Thymus (tissue), 11 donors: ENCODE data around the gene TAC3. TPM values are rescaled to one million over a fixed set of nuclear protein-coding genes. Genes with fewer than 3 reads are reported as not detected.
"Not testable (repeated sequence)": the region's sequence is repeated elsewhere in the genome, so short reads cannot be mapped to it uniquely, and the experiment has no call there.

Experiments
- DNase-seq, 9 donors: peaks; one replicate each; pipeline ENCODE4 v3.0.0-alpha.2; 2013; ENCODE audit warnings: low spot score in 9 of 9, low read depth in 6 of 9, missing footprints in 1 of 9
- H3K27ac ChIP-seq, 2 donors: one replicate each; pipeline ENCODE4 v1.5.1; 2013; ENCODE audit warnings: control low read depth in 1 of 2, low read depth in 1 of 2, low read length in 1 of 2, mild to moderate bottlenecking in 1 of 2, moderate library complexity in 1 of 2
- H3K27me3 ChIP-seq, 2 donors: one replicate each; pipeline ENCODE4 v1.5.1; 2013; ENCODE audit warnings: low read length in 1 of 2; ENCODE audit not compliant: control insufficient read depth in 2 of 2, insufficient read depth in 1 of 2
- H3K36me3 ChIP-seq, 2 donors: one replicate each; pipeline ENCODE4 v1.5.1; 2013; ENCODE audit warnings: low read length in 1 of 2, mild to moderate bottlenecking in 1 of 2, moderate library complexity in 1 of 2; ENCODE audit not compliant: control insufficient read depth in 2 of 2, insufficient read depth in 2 of 2
- H3K4me1 ChIP-seq, 2 donors: one replicate each; pipeline ENCODE4 v1.5.1; 2013; ENCODE audit warnings: low read length in 2 of 2; ENCODE audit not compliant: control insufficient read depth in 2 of 2, insufficient read depth in 2 of 2
- H3K4me3 ChIP-seq, 2 donors: one replicate each; pipeline ENCODE4 v1.5.1; 2013; ENCODE audit warnings: low read length in 2 of 2, control low read depth in 1 of 2, mild to moderate bottlenecking in 1 of 2
- H3K9me3 ChIP-seq, 2 donors: one replicate each; pipeline ENCODE4 v1.5.1; 2013; ENCODE audit warnings: low read length in 1 of 2, mild to moderate bottlenecking in 1 of 2; ENCODE audit not compliant: control insufficient read depth in 2 of 2, insufficient read depth in 1 of 2
- WGBS: extraction: QIAGEN DNeasy Blood & Tissue Kit; methylation state at CpG from one replicate; pipeline ENCODE4 v1.1.7; 2013; 5-methylcytosine and 5-hydroxymethylcytosine counted together
- polyA plus RNA-seq: library from polyadenylated mRNA; stranded (reverse); fragments of 200-250 nt; gene quantifications from one replicate; pipeline ENCODE4 v1.2.3, GENCODE V29; 2013
- total RNA-seq: library from RNA; stranded (reverse); fragments of 120-200 nt; gene quantifications from one replicate; pipeline ENCODE4 v1.2.4, GENCODE V29; 2013
- donor health status: healthy.

Gene TAC3
- total and polyA plus RNA-seq, 2 donors, result 0.76 to 4.3 TPM

DNA sequence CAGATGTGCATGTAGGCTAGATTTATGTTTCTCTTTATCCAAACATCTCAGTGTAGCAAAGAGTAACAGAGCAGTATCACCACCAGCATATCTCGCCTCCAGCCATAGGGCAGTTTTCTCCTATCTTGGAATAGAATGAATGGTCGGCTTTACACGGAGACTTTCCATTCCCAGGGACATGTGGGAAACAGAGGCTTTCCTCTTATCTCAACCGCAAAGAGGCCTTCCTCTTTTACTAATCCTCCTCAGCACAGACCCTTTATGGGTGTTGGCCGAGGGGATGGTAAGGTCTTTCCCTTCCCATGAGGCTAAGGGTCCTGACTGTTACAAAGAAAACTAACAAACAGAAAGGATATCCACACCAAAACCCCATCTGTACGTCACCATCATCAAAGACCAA is 47.4 kb downstream of the TAC3 start:
- not testable (repeated sequence) for H3K27ac ChIP-seq, H3K27me3 ChIP-seq, H3K4me3 ChIP-seq, DNase-seq, H3K36me3 ChIP-seq, H3K9me3 ChIP-seq, H3K4me1 ChIP-seq
- 56% methylated on average over 6 of the region's 6 CpGs for WGBS

DNA sequence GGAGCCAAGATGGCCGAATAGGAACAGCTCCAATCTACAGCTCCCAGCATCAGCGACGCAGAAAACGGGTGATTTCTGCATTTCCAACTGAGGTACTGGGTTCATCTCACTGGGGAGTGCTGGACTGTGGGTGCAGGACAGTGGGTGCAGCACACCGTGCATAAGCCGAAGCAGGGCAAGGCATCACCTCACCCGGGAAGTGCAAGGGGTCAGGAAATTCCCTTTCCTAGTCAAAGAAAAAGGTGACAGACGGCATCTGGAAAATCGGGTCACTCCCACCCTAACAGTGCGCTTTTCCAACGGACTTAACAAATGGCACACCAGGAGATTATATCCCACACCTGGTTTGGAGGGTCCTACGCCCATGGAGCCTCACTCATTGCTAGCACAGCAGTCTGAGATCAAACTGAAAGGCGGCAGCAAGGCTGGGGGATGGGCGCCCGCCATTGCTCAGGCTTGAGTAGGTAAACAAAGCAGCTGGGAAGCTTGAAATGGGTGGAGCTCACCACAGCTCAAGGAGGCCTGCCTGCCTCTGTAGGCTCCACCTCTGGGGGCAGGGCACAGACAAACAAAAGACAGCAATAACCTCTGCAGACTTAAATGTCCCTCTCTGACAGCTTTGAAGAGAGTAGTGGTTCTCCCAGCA is 50.2 kb downstream of the TAC3 start:
- H3K4me3 ChIP-seq, H3K36me3 ChIP-seq, DNase-seq, H3K27ac ChIP-seq, H3K9me3 ChIP-seq, H3K27me3 ChIP-seq, H3K4me1 ChIP-seq: not testable (repeated sequence)
- 97% methylated on average over 15 of the region's 15 CpGs for WGBS

DNA sequence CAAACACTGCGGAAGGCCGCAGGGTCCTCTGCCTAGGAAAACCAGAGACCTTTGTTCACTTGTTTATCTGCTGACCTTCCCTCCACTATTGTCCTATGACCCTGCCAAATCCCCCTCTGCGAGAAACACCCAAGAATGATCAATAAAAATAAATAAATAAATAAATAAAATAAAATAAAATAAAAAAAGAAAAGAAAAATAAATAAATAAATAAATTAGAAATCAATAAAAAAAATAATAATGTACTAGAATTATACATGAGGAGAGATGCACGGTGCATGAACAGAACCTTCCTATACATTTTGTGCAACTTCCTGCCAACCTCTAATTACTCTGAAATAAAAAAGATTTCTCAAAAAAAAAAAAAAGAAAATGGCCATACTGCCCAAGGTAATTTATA is 51.2 kb downstream of the TAC3 start:
- not testable (repeated sequence) for H3K4me3 ChIP-seq
- WGBS, result over 99% methylated on average over 4 of the region's 4 CpGs

GRCh38 chr12:56963557-56963956 is 52.8 kb downstream of the TAC3 start:
- H3K36me3 ChIP-seq, H3K27me3 ChIP-seq, DNase-seq, H3K27ac ChIP-seq, H3K9me3 ChIP-seq, H3K4me3 ChIP-seq, H3K4me1 ChIP-seq: not testable (repeated sequence)
- WGBS, result 95% methylated on average over 10 of the region's 27 CpGs

More for the DNA sequence above, 51.2 kb downstream of the TAC3 start:
- not testable (repeated sequence) for H3K4me1 ChIP-seq, H3K27me3 ChIP-seq, DNase-seq, H3K27ac ChIP-seq, H3K9me3 ChIP-seq, H3K36me3 ChIP-seq

- WGBS, result 66% methylated on average over 4 of the region's 4 CpGs
- peaks cover 0 to 19% of the 10 kb centered on the region in 2 donors for H3K9me3 ChIP-seq
- H3K4me1 ChIP-seq, DNase-seq, H3K36me3 ChIP-seq, H3K27me3 ChIP-seq, H3K4me3 ChIP-seq, H3K27ac ChIP-seq: not testable (repeated sequence)
These were observed 54.1 kb downstream of the TAC3 start for GRCh38 chr12:56962247-56962646.

Other genes with a start within 250 kb of the TAC3 start
- 0.33 TPM for gene SDR9C7, start 82.1 kb downstream of the TAC3 start, total RNA-seq
- gene SDR9C7, start 82.1 kb downstream of the TAC3 start, polyA plus RNA-seq, result 2.3 TPM
- gene RDH16, start 58.9 kb downstream of the TAC3 start, total RNA-seq, result 0.28 TPM
- 1.8 TPM for gene RDH16, start 58.9 kb downstream of the TAC3 start, polyA plus RNA-seq
- gene ZBTB39, start 10.0 kb downstream of the TAC3 start, total RNA-seq, result 5.1 TPM
- gene ZBTB39, start 10.0 kb downstream of the TAC3 start, polyA plus RNA-seq, result 3.0 TPM
- 1.1 TPM for gene MYO1A, start 33.6 kb upstream of the TAC3 start, total RNA-seq
- gene MYO1A, start 33.6 kb upstream of the TAC3 start, polyA plus RNA-seq, result 0.52 TPM
- 19.5 TPM for gene NEMP1, start 62.3 kb upstream of the TAC3 start, total RNA-seq
- 9.5 TPM for gene NEMP1, start 62.3 kb upstream of the TAC3 start, polyA plus RNA-seq
- 33.7 TPM for gene NAB2, start 72.6 kb upstream of the TAC3 start, total RNA-seq
- 32.7 TPM for gene NAB2, start 72.6 kb upstream of the TAC3 start, polyA plus RNA-seq
- gene STAT6, start 94.8 kb upstream of the TAC3 start, total RNA-seq, result 70.2 TPM
- 236 TPM for gene STAT6, start 94.8 kb upstream of the TAC3 start, polyA plus RNA-seq
- gene LRP1, start 112.0 kb upstream of the TAC3 start, total RNA-seq, result 4.5 TPM
- gene LRP1, start 112.0 kb upstream of the TAC3 start, polyA plus RNA-seq, result 22.6 TPM
- not detected for gene LRP1-AS, start 131.1 kb upstream of the TAC3 start, total RNA-seq
- not detected for gene LRP1-AS, start 131.1 kb upstream of the TAC3 start, polyA plus RNA-seq
- 0.14 TPM for gene NXPH4, start 200.3 kb upstream of the TAC3 start, total RNA-seq
- gene NXPH4, start 200.3 kb upstream of the TAC3 start, polyA plus RNA-seq, result 0.16 TPM
- gene SHMT2, start 213.2 kb upstream of the TAC3 start, total RNA-seq, result 63.1 TPM
- 37.0 TPM for gene SHMT2, start 213.2 kb upstream of the TAC3 start, polyA plus RNA-seq
- 2.1 TPM for gene STAC3, start 234.7 kb upstream of the TAC3 start, total RNA-seq
- 12.3 TPM for gene STAC3, start 234.7 kb upstream of the TAC3 start, polyA plus RNA-seq